GM19452 (cell line): ENCODE data around the gene MSI2.

ENCODE experiments used
- ATAC-seq: cut with Tn5 transposase; IDR thresholded peaks from one replicate; pipeline ENCODE4 v1.9.1; 2021; ENCODE audit not compliant: unreplicated experiment

MSI2 gene

GRCh38 chr17:57622683-57623433, 366.5 kb downstream of the MSI2 start:
- ATAC-seq = peak; percentile 86

- no peak for ATAC-seq
Observed at GRCh38 chr17:57623620-57624019, 367.3 kb downstream of the MSI2 start.

- ATAC-seq = peak; percentile 41
Observed at GRCh38 chr17:57624386-57624785, 368.1 kb downstream of the MSI2 start.

- ATAC-seq = no peak
Observed at GRCh38 chr17:57625511-57625910, 369.2 kb downstream of the MSI2 start.

- ATAC-seq = no peak
Observed at GRCh38 chr17:57625957-57626356, 369.6 kb downstream of the MSI2 start.

GRCh38 chr17:57626520-57627210, 370.3 kb downstream of the MSI2 start:
- no peak for ATAC-seq

GRCh38 chr17:57627591-57627990, 371.3 kb downstream of the MSI2 start:
- no peak for ATAC-seq

- ATAC-seq = no peak
Observed at GRCh38 chr17:57628421-57628820, 372.1 kb downstream of the MSI2 start.

GRCh38 chr17:57629470-57629869, 373.1 kb downstream of the MSI2 start:
- peak; percentile 83 for ATAC-seq

- ATAC-seq = no peak
Observed at GRCh38 chr17:57629886-57630285, 373.6 kb downstream of the MSI2 start.

- ATAC-seq = no peak
Observed at GRCh38 chr17:57630736-57631135, 374.4 kb downstream of the MSI2 start.

- no peak for ATAC-seq
Observed at GRCh38 chr17:57631871-57632270, 375.5 kb downstream of the MSI2 start.

- no peak for ATAC-seq
Observed at GRCh38 chr17:57632294-57632693, 376.0 kb downstream of the MSI2 start.

GRCh38 chr17:57633236-57633635, 376.9 kb downstream of the MSI2 start:
- ATAC-seq = no peak

- no peak for ATAC-seq
Observed at GRCh38 chr17:57634713-57635465, 378.6 kb downstream of the MSI2 start.

- no peak for ATAC-seq
Observed at GRCh38 chr17:57636274-57636673, 380.0 kb downstream of the MSI2 start.

- no peak for ATAC-seq
Observed at GRCh38 chr17:57636985-57637665, 380.8 kb downstream of the MSI2 start.

GRCh38 chr17:57637666-57638010, 381.3 kb downstream of the MSI2 start:
- ATAC-seq = no peak

GRCh38 chr17:57638284-57638683, 382.0 kb downstream of the MSI2 start:
- no peak for ATAC-seq

- no peak for ATAC-seq
Observed at GRCh38 chr17:57639381-57639780, 383.1 kb downstream of the MSI2 start.

GRCh38 chr17:57640079-57640478, 383.8 kb downstream of the MSI2 start:
- ATAC-seq = no peak
